HG03066 (cell line): ENCODE data around the gene IL2RA.

Source experiments
- ATAC-seq: cut with Tn5 transposase; IDR thresholded peaks from one replicate; pipeline ENCODE4 v1.9.1; 2021; ENCODE audit warnings: low read depth; ENCODE audit not compliant: unreplicated experiment

IL2RA gene

DNA sequence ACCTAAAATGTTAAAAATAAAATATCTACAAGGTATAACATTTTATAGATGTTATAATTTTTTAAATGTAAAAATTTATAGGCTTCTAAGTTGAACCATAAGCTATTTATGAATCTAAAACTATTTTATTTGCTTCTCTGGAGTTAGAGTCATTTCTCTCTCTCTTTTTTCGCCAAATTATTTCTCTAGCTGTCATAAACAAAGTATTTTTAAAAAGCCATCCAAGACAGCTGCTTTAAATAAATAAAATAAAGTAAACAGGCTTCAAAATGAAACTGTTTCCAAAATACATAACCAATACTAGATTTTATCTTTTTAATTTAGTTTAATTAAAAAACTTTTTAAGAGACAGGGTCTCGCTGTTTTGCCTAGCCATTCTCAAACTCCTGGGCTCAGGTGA, 72.4 kb downstream of the IL2RA start:
- no peak for ATAC-seq

DNA sequence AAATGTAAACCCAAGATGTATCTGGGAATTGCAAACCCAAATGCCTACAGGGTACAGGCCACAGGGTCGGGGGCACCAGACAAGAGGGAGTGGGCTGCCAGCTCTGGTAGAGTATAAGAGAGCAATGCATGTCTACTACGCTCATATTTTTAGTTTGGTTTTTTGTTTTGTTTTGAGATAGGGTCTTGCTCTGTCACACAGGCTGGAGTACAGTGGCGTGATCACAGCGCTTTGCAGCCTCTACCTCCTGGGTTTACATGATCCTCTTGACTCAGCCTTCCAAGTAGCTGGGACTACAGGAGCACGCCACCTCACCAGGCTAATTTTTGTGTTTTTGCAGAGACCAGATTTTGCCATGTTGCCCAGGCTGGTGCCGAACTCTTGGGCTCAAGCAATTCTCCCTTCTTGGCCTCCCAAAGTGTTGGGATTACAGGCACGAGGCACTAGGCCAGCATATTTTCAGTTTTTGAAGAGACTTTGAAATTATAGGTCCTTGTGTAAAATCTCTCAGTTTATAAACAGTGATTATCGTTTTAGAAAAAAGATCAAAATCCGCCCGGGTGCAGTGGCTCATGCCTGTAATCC, 73.7 kb downstream of the IL2RA start:
- ATAC-seq, result no peak

DNA sequence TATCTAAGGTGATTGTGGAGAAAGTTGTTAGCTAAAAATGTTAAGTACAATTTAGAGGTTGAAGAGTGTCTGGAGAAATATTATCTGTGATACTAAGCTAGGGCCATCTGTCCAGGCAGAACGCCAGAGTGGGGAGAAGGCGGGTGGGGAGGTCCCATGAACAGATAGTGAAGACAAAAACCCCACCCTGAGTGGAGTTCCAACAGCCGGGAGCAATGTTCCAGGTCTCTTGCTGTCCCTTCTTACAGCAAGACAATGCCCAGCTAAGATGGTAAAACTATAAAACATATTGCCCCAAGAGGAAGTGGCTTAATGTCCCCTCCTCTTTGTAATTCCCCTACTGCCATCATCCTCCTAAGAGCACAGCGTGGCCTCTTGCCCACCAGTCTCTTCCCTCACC, 74.4 kb downstream of the IL2RA start:
- no peak for ATAC-seq

DNA sequence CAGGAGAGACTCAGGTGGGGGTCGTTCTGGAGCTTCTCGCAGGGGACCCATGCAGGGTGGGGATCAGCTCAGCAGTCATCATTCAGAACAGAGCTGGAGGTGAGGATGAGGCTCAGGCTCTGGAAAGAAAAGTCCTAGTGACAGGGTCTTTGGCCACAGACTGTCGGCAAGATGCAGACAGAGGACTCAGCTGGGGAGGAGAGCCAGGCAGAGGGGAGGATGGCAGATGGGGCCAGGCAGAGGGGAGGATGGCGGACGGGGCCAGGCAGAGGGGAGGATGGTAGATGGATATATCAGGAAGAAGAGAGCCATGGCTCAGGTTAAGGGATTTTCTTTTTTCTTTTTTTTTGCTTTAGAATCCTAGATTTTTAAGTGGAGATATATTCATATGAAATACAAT, 77.1 kb downstream of the IL2RA start:
- no peak for ATAC-seq

DNA sequence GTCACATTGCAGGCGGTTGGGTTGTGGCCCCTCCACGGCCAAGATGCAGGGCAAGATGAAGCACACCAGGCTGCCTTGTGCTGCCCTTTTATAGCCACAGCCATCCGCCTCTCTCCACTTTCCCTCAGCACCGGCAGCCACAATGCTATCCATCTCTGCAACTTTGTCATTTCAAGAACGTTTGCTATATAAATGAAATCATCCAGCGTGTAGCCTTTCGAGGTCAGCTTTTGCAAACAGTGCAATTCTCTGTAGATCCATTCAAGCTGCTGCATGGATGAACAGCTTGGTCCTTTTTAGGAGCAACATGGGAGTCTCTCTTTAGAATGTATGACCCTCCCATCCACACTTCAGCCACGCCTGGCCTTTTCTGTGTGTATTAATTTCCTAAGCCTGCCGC, 78.4 kb downstream of the IL2RA start:
- ATAC-seq, result no peak

DNA sequence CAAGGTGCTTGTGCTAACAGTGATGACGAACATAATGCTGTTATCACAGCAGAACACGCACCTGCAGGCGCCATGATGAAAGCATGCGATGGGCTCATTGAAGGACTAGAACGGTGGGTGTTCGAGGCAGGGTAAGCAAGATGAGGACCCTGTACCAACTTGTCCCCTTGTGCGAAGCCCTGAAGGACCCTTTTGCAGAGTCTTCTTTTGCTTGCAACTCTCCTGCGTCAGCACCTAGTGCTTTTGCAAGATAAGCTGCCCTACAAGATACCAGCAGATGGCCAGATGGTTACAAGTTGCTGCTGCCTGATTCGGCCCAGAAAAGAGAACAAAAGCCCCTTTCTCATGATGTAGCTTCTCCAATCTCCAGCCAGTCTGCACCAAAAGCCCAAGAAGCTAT, 80.6 kb downstream of the IL2RA start:
- ATAC-seq, result no peak

DNA sequence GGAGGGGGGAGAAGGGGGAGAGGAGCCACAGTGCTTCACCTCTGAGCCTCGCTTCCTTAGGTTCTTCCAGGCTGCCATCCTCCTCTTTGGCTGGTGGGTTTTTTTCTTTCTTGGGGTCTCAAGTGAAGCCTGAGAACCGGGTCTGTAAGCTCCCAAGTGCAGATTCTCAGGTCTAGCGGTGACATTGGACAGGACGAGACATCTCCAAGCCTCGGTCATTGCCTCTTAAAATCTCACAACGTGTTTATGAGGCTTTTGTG, 84.0 kb downstream of the IL2RA start:
- ATAC-seq, result no peak

DNA sequence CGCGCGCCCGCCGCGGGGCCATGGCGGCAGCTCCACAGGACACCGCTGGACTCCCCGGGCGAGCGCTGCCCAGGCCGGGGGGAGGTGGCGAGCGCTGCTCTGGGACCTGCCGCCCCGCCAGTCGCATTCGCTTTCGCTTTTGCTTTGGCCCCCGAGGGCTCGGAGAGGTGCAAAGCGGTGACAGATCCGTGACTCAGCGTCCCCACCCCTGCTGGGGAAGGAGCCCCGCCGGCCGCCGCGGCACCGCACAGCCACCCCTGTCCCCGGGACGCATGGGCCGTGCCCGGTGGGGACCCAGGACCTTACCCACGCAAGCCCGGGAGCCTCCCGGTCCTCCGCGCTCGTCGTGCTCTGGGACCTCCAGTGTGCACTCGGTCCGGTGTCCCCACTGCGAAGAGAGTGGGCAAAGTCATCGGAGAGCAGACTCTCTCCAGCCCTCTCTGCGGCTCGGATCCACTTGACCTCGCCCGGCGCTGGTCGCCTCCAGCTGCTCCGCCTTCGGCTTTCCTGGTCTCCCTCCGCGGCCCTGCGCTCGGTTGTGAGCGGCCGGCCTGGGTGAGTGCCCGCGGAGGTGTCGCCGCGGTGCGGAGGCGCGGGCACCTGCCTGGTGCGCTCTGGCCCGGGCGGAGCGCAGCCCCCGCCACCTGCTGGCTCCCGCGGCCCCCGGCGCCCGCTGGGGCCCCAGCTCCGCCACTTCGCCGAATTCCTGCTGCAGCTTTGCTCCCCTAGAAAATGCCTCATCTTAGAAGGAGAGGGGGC, 84.5 kb downstream of the IL2RA start, which contains the start of gene IL15RA:
Gene IL15RA (minus strand): TSS at position 73 of the 759 bp plus-strand sequence. CDS start 51 bp downstream, at position 22.
- peak; percentile 67 for ATAC-seq

DNA sequence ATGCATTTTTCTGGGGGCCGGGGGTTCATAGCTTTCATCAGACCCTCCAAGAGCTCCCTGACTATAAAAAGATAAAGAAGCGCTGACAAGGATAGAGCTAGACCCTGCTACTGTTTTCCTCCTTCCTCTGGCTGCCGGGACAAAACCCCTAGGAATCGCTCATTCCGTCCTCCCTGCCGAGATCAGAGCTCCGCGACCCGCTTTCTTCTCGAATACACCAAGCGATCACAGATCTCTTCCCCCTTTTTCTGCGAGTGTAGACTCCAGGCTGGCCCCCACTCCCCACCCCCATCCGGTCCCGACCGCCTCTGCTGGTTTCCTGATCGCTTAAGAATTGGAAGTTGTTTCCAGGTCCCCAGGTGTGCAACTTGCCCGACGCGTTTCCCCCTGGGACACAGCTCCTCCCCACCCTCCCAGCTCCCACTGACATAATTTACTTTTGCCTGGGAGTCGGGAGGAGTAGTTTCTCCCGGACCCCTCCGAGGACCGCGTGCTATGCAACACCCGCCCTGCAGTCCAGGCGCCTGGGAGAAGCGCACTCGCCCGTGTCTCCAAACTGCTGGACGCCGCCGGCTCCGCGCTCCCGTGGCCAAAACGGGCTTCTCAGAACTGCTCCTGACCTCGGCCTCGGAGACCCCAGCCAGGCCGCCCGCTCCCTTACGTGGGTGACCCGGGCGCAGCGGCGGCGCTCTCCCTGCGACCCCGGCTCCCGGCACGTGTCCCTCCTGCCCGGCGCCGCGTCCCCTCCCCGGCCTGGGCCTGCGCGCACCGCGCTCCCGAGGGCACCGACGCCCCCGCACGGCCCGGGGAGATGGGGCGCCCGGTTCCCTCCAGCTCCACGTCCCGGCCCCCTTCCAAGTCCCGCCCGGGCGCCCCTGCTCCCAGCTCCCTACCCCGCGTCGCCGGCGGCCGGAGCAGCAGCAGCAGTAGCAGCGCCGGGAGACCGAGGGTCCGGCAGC, 85.4 kb downstream of the IL2RA start:
- ATAC-seq, result peak; percentile 11

DNA sequence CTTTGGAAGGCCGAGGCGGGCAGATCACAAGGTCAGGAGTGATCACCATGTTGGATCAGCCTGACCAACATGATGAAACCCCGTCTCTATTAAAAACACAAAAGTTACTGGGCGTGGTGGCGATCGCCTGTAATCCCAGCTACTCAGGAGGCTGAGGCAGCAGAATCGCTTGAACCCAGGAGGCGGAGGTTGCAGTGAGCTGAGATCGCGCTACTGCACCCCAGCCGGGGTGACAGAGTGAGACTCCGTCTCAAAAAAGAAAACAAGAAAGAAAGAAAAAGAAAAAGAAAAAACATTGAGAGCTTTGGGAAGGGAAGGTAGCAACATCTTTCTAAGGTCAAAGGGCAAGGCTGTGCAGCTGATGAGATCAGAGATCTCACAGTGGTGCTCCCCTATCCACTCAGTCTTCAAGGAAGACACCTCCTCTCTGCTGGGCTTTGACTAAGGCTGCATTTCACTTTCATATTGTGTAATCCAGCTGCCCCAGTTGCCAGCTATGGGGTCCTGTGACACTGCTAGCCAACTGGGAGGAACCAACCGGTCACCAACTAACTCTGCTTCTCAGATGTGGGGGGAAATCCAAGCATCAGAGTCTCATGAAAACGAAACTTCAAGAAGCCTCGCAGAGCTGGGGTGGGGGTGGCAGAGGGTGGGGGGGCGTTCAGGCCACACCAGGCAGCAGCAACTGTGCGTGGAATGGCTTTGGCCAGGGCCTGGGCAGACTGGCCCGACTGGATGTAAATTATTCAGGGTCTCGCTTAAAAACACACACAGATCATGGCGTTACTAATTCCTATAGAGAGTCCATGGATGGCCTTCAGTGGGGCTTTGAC, 86.3 kb downstream of the IL2RA start:
- ATAC-seq, result peak; percentile 48

DNA sequence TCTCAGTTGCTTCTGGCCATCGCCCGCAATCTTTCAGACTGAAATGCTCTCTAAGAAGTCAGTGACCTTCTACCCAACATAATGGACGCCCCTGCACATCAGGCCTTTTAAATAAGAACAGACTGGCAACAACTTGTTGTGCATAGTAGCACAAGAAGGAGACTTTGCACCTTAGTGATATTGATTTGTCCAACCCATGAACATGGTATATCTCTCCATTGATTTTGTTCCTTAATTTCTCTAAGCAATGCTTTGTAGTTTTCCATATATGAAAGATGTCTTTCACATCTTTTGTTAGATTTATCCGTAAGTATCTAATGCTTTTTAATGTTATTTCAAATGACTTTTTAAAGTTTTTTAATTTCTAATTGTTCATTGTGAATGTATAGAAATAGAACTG, 89.1 kb downstream of the IL2RA start:
- ATAC-seq, result no peak

DNA sequence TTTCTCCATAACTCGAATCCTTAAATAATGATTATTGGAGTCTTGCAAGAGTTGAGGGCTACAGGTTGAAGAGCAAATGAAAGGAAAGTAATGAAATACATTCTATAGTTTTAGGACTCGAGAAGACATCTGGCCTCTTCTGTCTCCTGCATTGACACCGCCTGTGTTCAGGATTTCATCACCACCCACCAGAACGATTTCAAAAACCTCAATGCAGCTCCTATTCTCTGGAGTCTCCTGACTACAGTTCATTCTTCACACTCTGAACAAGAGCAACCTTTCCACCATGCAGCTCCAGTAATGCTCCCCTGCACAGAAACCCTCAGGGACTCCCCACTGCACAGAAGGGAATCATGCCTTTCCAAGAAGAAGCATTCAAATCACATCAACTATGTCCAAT, 90.3 kb downstream of the IL2RA start:
- ATAC-seq, result no peak

DNA sequence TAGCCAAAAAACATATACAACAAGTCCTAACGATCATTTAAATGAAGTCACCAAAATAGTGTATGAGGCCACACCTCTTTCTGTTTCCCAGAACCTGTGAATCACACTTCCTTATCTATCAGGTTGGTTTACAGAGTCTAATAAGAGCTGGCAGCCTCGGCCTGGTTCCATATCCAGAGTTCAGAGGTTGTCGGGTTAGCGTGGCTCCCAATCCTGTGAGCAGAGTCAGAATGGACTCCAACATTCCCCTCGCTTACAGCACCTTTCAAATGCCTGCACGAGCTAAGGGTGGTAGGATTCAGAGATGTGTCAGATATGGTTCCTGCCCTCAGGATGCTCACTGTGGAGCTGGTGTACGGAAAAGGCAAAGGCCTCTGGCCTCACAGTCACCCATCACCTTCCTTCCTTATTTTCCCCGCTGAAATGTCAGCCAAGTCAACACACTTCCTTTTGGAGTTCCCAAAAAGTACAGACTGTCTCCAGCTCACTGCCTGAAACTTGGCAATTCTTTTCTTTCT, 90.8 kb downstream of the IL2RA start:
- ATAC-seq, result no peak

DNA sequence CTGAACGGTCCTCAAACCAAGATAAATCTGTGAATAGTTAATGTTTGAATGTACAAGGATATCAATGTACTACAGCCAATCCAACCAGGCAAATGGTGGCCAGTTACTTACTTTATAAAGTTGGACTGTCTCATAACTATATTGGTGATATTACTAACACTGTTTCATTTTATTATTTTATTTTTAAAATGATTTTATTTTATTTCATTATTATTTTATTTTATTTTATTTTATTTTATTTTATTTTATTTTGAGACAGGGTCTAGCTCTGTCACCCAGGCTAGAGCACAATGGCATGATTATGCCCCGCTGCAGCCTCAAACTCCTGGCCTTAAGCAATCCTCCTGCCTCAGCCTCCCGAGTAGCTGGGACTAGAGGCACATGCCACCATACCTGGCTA, 91.6 kb downstream of the IL2RA start:
- no peak for ATAC-seq

DNA sequence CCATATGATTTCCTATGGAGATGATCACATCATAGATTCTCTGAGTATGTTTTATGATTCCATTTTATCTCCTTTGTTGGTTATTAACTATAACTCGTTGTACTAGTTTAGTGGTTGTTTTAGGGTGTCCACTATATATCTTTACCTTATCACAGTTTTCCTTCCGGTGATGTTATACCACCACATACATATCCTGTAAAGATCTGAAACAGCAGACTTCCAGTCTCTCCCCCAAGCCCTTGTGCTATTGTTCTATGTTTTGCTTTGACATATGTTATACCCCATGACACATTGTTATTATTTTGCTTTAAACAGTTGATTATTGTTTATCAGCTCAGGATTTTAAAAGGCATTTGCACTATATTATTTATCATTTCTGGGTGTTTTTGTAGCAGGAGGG, 92.1 kb downstream of the IL2RA start:
- ATAC-seq, result no peak

DNA sequence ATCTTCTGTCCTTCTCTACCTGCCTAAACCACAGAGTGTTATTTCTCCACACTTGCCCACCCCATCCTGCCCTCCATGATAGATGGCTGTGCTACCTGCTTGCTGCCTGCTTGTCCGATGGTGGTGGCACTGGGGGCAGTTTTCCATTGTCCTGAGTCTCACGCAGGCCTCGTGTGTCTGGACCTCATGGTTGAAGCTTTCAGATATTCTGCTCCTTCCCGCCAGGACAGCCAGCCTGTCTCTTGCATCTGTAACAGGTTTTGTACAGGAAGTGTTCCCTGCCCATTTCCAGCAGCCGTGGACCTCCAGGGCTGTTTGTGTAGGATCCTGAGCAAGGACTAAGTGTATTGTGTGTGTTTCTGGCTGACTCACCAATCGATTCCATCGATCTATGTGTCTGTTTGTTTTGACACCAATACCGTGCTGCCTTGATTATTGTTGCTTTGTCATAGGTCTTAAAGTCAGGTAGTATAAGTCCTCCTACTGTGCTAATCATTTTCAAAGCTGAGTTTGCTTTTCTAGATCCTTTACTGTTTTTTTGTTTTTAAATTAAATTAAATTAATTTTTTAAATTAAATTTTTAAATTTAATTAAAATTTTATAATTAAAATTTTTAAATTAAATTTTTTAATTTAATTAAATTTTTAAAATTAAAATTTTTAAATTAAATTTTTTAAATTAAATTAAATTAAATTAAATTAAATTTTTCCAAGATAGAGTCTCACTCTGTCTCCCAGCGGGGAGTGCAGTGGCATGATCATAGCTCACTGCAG, 93.3 kb downstream of the IL2RA start:
- ATAC-seq, result no peak

DNA sequence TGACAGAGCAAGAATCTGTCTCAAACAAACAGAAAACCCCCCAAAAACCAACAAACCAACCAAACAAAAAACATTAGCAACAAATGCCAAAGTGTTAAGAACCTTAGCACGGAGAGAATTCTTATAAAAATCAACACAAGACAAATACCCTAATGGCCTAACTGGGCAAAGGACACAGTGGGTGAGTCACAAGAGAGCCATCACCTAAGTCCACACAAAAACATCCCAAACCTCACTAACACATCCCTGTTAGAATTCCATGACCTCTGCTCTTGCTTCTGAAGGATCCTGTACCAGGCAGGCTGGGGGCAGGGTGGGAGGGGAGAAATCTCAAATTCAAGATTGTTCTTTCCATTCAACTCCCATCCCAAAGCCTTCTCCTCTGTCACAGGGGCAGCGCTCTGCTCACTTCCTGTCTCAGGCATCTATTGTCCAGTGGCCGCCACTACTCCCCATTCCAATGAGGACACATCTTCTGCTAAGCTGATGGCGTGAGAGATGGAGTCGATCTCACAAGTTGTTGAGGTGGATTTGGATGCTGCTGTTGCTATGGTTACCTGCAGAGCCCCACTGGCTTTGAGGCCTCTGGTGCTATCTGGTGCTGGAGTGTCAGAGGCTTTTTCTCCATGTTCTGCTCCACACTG, 94.0 kb downstream of the IL2RA start:
- no peak for ATAC-seq

DNA sequence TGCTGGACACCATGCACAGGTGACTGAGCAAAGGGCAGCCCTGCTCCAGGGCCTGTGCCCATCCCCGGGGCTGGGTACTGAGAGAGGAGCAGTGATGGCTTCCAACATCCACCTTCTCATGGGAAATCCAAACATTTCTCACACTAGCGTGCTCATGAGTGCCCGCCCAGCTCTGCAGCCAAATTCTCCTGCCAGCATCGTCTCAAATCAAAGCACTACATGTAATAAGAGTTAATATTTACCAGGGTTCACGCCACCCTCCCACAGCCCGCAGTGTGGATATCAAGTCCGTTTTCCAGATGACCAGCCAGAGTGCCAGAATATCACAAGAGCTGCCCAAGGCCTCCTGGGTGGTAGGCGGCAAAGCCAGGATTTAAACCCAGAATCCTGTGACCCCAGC, 96.9 kb downstream of the IL2RA start:
- no peak for ATAC-seq

DNA sequence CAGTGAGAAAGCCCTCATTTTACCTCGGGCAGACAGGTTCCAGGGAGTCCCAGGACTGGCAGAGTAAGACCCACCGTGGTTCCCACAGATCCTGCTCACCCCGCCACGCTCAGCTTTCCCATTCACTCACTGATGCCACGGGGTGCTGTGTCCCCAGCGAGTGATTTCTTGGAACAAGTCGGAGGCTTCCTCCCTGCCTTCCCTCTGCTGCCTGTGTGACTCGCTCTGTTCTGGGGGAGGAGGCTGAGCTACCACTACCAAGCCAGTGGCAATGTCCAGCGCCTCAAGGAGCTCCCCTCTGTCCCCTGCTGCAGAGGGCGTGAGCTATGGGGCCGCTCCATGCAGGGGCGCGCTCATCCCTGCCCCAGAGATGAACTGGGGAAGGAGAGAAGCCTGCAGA, 97.4 kb downstream of the IL2RA start:
- no peak for ATAC-seq
